Amniotic stem cell (primary cell): ENCODE results near the gene SYNCRIP.
"Not testable (repeated sequence)": the region's sequence is repeated elsewhere in the genome, so short reads cannot be mapped to it uniquely, and the experiment has no call there.

Experiments used
- DNase-seq: peaks from one replicate; lab custom pipeline; 2025; lab: John Stamatoyannopoulos, UW

The SYNCRIP gene

DNA sequence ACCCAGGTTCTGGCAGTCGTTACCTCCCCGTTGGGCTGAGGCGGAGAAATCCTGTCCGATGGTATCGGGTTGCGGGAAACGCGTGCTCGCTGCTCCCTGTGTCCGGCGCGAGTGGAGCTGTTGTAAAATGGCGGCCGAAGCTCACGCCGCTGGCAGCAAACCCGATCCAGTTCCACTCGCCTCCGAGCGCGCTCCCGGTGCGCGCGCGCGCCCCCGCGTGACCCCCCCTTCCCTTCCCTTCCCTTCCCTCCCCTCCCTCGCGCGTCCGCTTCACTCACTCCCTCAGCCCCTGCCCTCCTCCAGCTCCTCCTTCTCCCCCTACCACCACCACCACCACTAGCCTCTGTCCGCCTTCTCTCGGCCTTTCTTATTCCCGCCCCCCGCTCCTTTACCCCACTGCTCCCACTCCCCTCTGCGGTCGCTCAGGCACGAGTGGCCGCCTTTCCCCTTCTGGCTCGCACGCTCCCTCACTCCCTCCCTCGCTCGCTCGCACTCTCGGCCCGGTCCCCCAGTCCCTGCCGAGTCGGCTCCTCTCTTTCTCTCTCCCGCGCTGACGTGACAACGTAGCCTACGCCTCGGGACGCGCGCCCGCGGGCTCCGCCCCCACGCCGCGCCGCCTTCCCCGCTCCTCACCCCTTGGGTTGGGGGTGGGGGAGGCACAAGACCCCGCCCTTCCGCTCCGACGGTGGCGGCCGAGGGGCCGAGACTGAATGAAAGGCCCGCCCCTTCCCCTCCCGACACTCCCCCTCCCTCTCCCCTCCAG is at the start of gene SYNCRIP:
Gene SYNCRIP, minus strand, starts transcription at position 113 of the 763 bp plus-strand sequence. CDS start 1,447 bp downstream, outside the sequence.
- peak; percentile 98 for DNase-seq

DNA sequence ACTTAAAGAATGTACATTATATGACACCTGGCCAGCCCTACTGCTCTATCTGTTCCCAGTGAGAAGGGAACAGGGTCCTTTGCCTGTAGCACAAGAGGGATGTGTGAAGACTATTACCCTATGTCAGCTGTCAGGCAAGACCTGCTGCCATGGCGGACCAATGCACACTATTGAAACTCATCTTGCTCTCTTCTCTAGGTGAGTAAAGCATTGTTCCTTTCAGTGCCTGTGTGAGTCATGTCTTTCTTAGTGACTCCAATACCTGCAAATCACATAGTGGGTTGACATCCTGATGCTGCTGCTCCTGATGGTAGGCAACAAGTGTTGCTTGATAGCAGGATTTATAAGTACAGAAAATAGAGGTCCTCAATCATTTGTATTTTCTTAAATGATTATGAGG is 48.8 kb upstream of the SYNCRIP start:
- DNase-seq, result no peak

DNA sequence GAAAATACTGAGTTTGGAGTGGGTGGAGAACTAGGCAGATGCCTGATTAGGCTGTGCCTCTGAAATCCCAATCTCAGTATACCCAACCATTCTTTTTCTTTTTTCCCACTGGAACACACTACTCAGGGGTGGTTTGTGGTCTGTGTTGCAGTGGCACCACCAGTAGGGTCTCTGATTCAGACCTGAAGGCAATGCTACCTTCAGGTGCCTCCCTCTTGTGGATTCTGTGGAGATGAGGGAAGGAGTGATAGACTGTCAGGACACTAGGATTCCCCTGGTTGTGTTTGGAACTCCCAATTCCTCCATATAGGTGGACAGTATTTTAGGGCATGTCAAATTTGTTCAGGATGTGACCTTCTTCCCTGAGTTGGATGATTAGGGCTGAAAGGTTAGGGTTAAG is 47.4 kb upstream of the SYNCRIP start:
- DNase-seq, result no peak

- no peak for DNase-seq
These were observed 43.0 kb upstream of the SYNCRIP start for GRCh38 chr6:85685713-85686112.

DNA sequence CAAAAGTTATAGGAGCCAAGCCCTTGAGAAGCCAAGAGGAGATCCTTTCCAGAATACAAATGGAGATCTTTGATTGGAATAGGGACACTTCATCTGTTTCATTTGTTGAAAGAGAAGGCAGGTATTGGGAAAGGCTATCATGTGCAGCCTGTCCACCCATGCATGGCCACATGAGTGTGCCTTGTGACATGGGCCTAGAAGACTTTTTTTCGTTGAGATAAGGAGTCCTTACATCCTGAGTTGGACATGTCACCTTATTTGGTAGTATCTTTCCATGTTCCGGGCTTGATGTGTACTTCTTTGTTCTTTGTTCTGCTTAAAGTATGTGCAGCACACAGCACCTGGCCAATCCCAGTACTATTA is 42.1 kb upstream of the SYNCRIP start:
- DNase-seq, result no peak

DNA sequence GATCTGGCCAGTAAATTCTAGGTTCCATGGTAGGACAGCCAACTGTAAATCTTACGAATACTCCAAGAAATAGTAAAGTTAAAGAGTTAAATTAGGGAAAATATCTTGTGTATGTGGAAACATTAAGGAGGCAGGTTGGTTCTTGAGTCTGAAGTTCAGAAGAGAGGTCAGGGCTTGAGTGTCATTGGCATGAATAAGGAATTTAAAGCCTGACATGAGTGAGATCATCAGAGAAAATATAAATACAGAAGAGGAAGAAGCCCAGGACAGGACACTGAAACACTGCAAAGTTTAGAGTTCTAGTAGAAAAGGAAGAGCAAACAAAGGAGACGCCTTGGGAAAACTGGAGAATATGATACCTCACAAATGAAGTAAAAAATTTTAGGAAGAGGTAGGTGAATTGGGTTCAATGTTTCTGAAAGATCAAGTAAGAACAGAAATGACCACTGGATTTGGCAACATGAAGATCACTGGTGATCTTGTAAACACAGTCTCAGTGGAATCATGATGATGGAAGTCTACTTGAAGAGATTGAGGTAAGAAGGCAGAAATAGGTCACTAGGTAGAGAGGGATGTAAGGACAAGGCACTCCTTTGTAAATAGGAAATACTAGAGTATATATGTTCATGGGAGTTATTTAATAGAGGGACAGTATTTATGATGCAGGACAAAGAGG is 41.6 kb upstream of the SYNCRIP start:
- DNase-seq, result no peak

DNA sequence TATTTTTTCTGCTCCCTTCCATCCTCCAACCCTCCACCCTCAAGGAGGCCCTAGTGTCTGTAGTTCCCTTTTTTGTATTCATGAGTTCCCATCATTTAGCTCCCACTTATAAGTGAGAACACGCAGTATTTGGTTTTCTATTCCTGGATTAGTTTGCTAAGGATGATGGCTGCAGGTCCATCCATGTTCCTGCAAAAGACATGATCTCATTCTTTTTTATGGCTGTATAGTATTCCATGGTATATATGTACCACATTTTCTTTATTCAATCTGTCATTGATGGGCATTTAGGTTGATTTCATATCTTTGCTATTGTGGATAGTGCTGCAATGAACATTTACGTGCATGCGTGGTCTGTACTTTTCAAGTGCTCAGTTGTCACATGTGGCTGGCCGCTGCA is 39.2 kb upstream of the SYNCRIP start:
- not testable (repeated sequence) for DNase-seq

- DNase-seq, result no peak
These were observed 37.7 kb upstream of the SYNCRIP start for GRCh38 chr6:85680388-85680787.

GRCh38 chr6:85679445-85680123 is 36.9 kb upstream of the SYNCRIP start:
- DNase-seq, result no peak

DNA sequence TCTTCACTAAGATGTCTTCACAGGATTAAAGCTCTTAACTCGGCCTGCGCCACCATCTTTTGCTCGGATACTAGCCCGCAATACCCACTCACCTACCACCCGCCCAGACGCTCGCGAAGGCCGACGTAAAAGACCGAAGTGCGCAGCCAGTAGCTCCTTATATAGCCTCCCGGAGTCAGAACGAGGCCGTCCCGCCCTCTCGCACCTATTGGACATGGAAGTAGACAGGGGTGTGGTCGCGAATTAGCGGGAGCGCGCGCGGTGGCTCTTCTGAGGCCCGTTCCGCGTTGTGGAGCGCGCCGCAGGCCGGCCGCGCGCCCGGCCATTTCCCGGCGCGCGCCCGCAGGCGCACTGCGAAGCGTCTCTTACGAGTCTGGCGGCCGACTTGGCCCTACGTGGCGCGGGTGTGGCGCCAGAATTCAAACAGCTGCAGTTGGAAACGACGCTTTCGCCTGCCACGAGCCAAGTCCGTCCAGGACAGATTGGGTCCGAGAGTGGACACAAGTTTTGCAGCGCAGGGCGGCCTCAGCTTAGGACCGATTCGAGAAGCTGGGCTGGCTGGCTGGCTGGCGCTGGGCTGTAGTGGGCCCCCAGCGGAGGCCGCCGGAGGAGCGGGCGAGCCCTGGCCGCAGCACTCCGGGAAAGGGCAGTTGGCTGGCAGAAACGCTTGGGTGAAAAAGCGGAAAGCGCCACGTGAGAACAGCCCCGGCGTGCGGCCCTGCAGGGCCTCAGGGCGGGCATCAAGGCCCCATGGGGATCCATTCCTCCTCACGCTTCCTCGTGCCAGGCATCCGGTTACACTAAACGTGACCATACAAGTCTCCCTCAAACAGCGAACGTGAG is 36.1 kb upstream of the SYNCRIP start:
- DNase-seq, result peak; percentile 96

GRCh38 chr6:85678026-85678601 is 35.4 kb upstream of the SYNCRIP start:
- DNase-seq, result no peak

DNA sequence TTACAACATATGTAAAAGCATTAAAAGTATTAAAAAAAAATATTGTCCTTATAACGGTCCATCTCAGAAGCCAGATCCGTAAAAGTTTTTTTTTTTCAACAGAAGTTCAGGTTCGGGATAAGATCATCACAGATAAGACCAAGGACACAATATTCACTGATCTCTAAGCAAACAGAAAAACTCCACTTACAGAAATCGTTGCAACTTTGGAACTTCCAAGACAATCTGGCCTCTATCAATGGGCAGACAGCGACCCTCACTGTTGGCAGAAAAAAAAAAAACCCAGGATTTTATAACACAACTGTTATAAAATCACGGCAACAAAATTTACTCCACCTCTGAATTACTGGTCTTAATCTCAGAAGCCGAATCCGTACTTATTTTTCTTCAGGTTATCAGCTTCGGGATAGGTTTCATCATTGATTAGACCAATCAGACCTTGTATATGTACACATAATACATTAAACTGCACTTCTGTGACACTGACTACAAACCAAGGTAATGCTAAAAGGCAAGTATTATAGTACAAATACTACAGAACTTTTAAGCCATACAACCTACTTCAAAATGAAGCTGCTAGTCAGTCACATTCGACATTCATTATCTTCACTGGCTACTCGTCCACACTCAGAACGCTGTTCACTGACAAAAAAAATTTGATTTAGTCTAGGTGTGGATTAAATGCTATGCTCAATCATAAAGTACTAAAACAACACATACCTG is 34.7 kb upstream of the SYNCRIP start:
- no peak for DNase-seq

GRCh38 chr6:85676086-85676729 is 33.5 kb upstream of the SYNCRIP start:
- no peak for DNase-seq

DNA sequence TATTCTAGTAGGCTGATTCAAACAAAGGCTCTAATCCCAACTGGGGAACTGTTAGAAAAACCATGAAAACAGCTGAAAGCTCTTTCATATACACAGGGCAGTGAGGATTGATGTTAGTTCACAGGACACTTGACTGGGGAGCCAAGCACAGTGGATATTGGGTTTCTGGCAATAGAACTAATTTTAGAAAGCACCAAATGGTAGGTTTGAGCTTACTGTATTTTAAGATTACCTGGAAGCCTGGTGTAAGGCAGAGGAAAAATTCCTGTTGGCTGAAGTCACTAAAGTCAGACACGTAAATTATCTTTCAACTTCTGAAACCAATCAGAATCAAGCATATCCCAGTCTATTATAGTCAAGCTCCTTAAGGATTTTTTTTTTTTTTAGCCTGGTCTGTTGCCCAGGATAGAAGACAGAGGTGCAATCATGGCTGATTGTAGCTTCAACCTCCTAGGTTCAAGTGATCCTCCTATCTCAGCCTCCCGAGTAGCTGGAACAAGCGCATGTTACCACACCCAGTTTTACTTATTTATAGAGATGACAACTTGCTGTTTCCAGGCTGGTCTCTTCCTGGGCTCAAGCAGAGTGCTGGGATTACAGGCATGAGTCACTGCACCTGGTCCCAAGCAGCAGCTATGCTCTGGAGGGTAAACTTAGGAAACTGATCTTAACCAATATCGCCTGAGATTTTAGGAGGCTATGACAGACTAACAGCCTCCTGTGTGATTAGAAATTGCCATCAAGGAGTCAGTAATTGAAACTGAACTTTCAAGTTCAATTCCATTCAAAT is 32.5 kb upstream of the SYNCRIP start:
- DNase-seq, result no peak

- DNase-seq, result no peak
These were observed 31.9 kb upstream of the SYNCRIP start for GRCh38 chr6:85674604-85675003.

GRCh38 chr6:85673198-85674139 is 30.8 kb upstream of the SYNCRIP start:
- DNase-seq, result no peak

GRCh38 chr6:85672623-85673022 is 29.9 kb upstream of the SYNCRIP start:
- DNase-seq, result no peak

- DNase-seq, result no peak
These were observed 29.4 kb upstream of the SYNCRIP start for GRCh38 chr6:85672050-85672449.

DNA sequence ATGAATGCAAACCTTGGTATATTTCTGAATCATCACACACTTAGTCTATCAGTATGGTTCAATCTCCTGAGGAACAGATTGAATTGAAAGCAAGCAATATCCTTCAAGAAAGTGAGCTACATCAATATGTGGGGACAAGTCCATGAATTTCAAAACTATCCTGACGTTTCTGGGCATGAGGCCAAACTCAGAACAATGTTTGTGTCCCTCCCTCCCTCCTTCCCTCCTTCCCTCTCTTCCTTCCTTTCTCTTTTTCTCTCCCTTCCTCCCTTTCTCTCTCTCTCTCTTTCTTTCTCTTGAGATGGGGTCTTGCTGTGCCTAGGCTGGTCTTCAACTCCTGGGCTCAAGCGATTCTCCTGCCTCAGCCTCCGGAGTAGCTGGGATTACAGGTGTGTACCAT is 27.9 kb upstream of the SYNCRIP start:
- no peak for DNase-seq
